ENCODE data around the gene RFX4.

The RFX4 gene

GRCh38 chr12:106804668-106805067 is 221.9 kb downstream of the RFX4 start:
- Histone ChIP-seq H3K27me3 (ENCODE audit: insufficient read depth, low read length) (no peaks in the 10 kb centered on the region), H3K4me3 (ENCODE audit: low read depth, low read length) (no peak overlapping the region), H3K79me2 (ENCODE audit: control insufficient read depth, insufficient read depth, low read length, unreplicated experiment) (no peaks in the 10 kb centered on the region), H3K36me3 (ENCODE audit: insufficient read depth, low read length) (no peaks in the 10 kb centered on the region), H3K4me1 (ENCODE audit: control insufficient read depth, insufficient read depth, low read length, unreplicated experiment) (no peaks in the 10 kb centered on the region), H3K27ac (ENCODE audit: low read depth, low read length) (no peak overlapping the region), H2AFZ (ENCODE audit: low read length, unreplicated experiment) (no peak overlapping the region)
